Calu3 (cell line): ENCODE data around the gene RFC2. TPM values are rescaled to one million over a fixed set of nuclear protein-coding genes. Genes with fewer than 3 reads are reported as not detected.
A peak's percentile ranks its signal among the peaks of the same experiment; 100 is the strongest.

Source experiments
- BruUV-seq: library from RNA; stranded (reverse); fragments of 400-500 nt; replicated peaks from 2 replicates; lab custom pipeline; 2021; lab: Mats Ljungman, UMichigan
- CTCF ChIA-PET: fragments of 300-600 bp; sonication (Branson Sonifier 250); formaldehyde crosslinking; loops from one replicate; lab custom pipeline; 2022; ENCODE audit warnings: antibody characterized with exemption; lab: Charles Lee
- DNase-seq: peaks from one replicate; pipeline ENCODE4 v3.0.0; 2022
- H3K27ac Mint-ChIP-seq: one replicate; pipeline ENCODE4 v1.8.0; 2022; ENCODE audit warnings: mixed read lengths; ENCODE audit not compliant: unreplicated experiment
- H3K27me3 Mint-ChIP-seq: one replicate; pipeline ENCODE4 v1.8.0; 2022; ENCODE audit warnings: mixed read lengths; ENCODE audit not compliant: unreplicated experiment
- H3K36me3 Mint-ChIP-seq: one replicate; pipeline ENCODE4 v1.8.0; 2022; ENCODE audit warnings: mild to moderate bottlenecking, moderate library complexity, mixed read lengths; ENCODE audit not compliant: insufficient read depth, unreplicated experiment
- H3K4me1 Mint-ChIP-seq: one replicate; pipeline ENCODE4 v1.8.0; 2022; ENCODE audit warnings: mild to moderate bottlenecking, low read depth, mixed read lengths; ENCODE audit not compliant: unreplicated experiment
- H3K4me3 Mint-ChIP-seq: one replicate; pipeline ENCODE4 v1.8.0; 2022; ENCODE audit warnings: mild to moderate bottlenecking, low read depth, moderate library complexity, mixed read lengths; ENCODE audit not compliant: unreplicated experiment
- H3K9me3 Mint-ChIP-seq: one replicate; pipeline ENCODE4 v1.8.0; 2022; ENCODE audit warnings: low read depth, mixed read lengths; ENCODE audit not compliant: unreplicated experiment
- intact Hi-C: fragments of 100-400 bp; cut with micrococcal nuclease; formaldehyde crosslinking; loops from one replicate; pipeline ENCODE4 v1.10.0; 2022; ENCODE audit not compliant: unreplicated experiment
- total RNA-seq: library from RNA; stranded (reverse); gene quantifications from 2 replicates; pipeline ENCODE4 v1.2.3, GENCODE V29; 2022
- TF ChIP-seq, protein P1 (sequence below): fragments of 200-600 bp; IDR thresholded peaks from one replicate; pipeline ENCODE4 v1.8.0; 2022; ENCODE audit warnings: antibody characterized with exemption; ENCODE audit not compliant: unreplicated experiment

The RFC2 gene
- total RNA-seq, 1 experiment from 2014 or later: 32.5 TPM

DNA sequence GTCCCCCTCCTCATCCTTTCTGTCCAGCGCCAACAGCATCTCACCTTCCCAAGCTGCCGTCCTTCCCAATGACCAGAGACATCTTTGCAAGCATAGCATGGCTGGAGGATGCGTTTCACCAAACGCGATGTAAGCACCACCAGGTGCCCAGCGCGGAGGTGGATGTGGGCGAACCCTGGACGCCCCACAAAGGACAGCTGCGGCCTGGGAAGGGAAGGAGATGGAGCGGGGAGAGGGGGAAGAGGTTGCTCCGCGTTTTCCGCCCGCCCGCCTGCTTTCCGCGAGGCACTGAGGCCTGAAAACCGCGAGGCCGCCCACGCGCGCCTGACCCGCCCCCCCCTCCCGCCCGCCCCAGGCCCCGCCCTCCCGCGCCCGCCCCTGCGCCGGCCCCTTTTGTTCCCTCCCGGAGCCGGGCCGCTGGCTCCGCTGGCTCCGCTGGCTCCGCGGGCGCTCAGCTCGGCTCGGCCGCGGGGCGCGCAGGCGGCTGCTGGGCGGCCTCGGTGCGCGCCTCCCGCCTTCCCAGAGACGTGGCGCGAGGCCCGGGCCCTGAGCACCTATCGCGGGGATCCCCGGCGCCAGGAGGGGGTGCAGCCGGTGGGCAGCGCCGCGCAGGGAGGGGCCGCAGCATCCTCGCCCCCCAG, 34.9 kb upstream of the RFC2 start, which contains the start of gene CLIP2:
Gene CLIP2 (plus strand): TSS at position 390 of the 641 bp plus-strand sequence. CDS start 28,140 bp downstream, outside the sequence.
- H3K4me3 Mint-ChIP-seq: peak within 1 kb of the TSS; percentile 68
- TF ChIP-seq, protein P1, sequence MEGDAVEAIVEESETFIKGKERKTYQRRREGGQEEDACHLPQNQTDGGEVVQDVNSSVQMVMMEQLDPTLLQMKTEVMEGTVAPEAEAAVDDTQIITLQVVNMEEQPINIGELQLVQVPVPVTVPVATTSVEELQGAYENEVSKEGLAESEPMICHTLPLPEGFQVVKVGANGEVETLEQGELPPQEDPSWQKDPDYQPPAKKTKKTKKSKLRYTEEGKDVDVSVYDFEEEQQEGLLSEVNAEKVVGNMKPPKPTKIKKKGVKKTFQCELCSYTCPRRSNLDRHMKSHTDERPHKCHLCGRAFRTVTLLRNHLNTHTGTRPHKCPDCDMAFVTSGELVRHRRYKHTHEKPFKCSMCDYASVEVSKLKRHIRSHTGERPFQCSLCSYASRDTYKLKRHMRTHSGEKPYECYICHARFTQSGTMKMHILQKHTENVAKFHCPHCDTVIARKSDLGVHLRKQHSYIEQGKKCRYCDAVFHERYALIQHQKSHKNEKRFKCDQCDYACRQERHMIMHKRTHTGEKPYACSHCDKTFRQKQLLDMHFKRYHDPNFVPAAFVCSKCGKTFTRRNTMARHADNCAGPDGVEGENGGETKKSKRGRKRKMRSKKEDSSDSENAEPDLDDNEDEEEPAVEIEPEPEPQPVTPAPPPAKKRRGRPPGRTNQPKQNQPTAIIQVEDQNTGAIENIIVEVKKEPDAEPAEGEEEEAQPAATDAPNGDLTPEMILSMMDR: no peak
- H3K9me3 Mint-ChIP-seq: no peaks in the 10 kb centered on the region
- no TSS peak for BruUV-seq
- intact Hi-C loops: no loop called here
- H3K4me1 Mint-ChIP-seq: peaks cover 50% of the 10 kb centered on the region
- H3K27ac Mint-ChIP-seq: peak within 1 kb of the TSS; percentile 61
- CTCF ChIA-PET: interaction anchor here (2.1 kb wide), 1 partner anchor 10 kb away, joined by 8 read pairs; no protein-coding TSS in a partner anchor
- peak; percentile 65 for DNase-seq
- peaks cover 46% of the 10 kb centered on the region for H3K36me3 Mint-ChIP-seq
- H3K27me3 Mint-ChIP-seq: no peaks in the 10 kb centered on the region

DNA sequence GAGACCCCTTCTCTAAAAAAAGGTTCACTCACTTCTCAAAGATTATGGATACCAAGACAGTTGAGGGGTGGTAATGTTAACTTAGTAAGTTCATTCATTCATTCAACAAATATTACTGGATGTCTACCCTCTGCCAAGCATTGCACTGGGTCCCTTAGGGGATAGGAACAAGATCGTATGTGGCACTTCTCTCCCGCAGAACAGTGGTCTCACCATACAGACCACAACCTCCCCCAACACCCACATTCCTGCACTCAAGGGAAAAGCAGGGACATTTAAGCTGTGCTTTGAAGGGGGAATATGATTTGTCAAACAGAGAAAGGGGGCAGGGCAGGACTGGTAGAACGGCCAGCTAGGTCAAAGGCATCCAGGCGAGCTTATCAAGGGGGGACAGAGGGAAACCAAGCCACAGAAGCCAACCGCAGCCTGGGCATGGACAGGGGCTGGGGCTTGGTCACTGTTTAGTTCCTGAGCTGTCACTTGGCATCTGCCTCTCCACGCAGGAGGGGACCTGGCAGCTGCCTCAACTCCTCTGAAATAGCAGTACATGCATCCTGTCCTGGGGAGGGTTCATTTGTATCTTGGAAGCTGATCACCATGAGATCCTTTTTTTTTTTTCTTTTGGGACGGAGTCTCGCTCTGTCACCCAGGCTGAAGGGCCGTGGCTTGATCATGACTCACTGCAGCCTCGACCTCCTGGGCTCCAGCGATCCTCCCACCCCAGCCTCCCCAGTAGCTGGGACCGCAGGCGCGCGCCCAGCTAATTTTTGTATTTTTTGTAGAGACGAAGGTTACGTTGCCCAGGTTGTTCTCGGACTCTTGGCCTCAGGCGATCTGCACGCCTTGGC, 34.1 kb upstream of the RFC2 start:
- intact Hi-C loops: loop anchor here (1.0 kb wide), 1 partner anchor 18 kb away; no protein-coding TSS in a partner anchor
- Mint-ChIP-seq H3K9me3 (no peaks in the 10 kb centered on the region), H3K4me3 (peak overlapping the region; percentile 68), H3K36me3 (peaks cover 42% of the 10 kb centered on the region), H3K4me1 (peaks cover 48% of the 10 kb centered on the region), H3K27ac (peak overlapping the region; percentile 61), H3K27me3 (no peaks in the 10 kb centered on the region)
- DNase-seq: peak; percentile 28
- TF ChIP-seq, protein P1: no peak
- CTCF ChIA-PET: interaction anchor here (0.6 to 2.1 kb wide), 3 partner anchors 9 to 101 kb away, joined by 3 to 8 read pairs (median 3); partner anchors contain the start of gene RFC2
- no TSS peak for BruUV-seq

DNA sequence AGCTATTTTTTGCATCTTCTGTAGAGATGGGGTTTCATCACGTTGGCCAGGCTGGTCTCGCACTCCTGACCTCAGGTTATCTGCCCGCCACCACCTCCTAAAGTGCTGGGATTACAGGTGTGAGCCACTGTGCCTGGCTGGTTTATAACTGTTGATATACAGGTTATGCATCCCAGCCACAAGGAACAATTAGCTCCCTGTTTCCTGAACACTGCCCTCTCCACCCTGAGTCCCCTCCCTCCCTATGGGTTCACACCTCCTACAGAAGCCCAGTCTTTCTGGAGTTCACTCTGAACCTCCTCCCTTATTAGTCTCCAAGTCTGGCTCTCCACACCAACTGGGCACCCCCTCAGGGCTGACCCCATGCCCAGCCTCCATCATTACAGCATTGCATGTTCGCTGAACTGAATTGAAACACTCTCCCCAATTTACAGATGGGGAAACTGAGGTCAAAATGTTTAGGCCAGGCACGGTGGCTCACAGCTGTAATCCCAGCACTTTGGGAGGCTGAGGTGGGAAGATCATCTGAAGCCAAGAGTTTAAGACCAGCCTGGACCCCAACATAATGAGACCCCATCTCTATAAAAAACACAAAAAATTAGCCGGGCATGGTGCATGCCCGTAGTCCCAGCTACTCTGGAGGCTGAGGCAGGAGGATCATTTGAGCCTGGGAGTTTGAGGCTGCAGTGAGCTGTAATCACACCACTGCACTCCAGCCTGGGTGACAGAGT, 33.3 kb upstream of the RFC2 start:
- TF ChIP-seq, protein P1: no peak
- peak; percentile 57 for DNase-seq
- peaks cover 42% of the 10 kb centered on the region for H3K4me1 Mint-ChIP-seq
- intact Hi-C loops: loop anchor here (1.0 kb wide), 1 partner anchor 17 kb away; no protein-coding TSS in a partner anchor
- no peaks in the 10 kb centered on the region for H3K9me3 Mint-ChIP-seq
- H3K4me3 Mint-ChIP-seq: peak overlapping the region; percentile 68
- CTCF ChIA-PET: interaction anchor here (0.6 to 2.1 kb wide), 6 partner anchors 9 to 102 kb away, joined by 3 to 10 read pairs (median 4); partner anchors contain the start of gene RFC2
- peak overlapping the region; percentile 67 for H3K27ac Mint-ChIP-seq
- no peaks in the 10 kb centered on the region for H3K27me3 Mint-ChIP-seq
- peaks cover 34% of the 10 kb centered on the region for H3K36me3 Mint-ChIP-seq
- no TSS peak for BruUV-seq

DNA sequence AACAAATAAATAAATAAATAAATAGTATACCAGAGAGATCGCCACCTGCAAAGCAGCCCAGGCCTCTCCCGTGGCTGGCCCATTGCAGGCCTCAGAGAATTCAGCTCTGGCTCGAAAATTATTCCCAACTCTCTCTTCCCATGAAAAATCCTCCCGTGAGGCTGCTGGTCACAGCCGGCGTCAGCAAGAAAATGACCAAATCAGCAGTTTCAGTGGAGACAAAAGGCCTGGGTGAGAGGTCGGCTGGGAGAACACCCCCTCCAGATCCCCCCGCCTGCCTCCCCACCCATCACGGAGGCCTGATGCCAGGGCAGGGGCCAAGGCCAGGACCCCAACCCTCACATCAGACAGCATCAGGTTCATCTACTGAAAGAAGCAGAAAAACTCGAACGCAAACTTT, 31.9 kb upstream of the RFC2 start:
- DNase-seq: no peak
- H3K27me3 Mint-ChIP-seq: no peaks in the 10 kb centered on the region
- TF ChIP-seq, protein P1: no peak
- CTCF ChIA-PET: interaction anchor here (0.7 kb wide), 1 partner anchor 13 kb away, joined by 3 read pairs; no protein-coding TSS in a partner anchor
- H3K9me3 Mint-ChIP-seq: no peaks in the 10 kb centered on the region
- intact Hi-C loops: no loop called here
- BruUV-seq: no TSS peak
- no peak overlapping the region for H3K27ac Mint-ChIP-seq
- H3K4me3 Mint-ChIP-seq: no peak overlapping the region
- peaks cover 33% of the 10 kb centered on the region for H3K4me1 Mint-ChIP-seq
- peaks cover 28% of the 10 kb centered on the region for H3K36me3 Mint-ChIP-seq
